ENCODE results near the gene ADAMTS2. TPM values are rescaled to one million over a fixed set of nuclear protein-coding genes. Genes with fewer than 3 reads are reported as not detected.
"Not testable (repeated sequence)": the region's sequence is repeated elsewhere in the genome, so short reads cannot be mapped to it uniquely, and the experiment has no call there.

Gene ADAMTS2
- total RNA-seq, 1 donor from 2014 or later: not detected

DNA sequence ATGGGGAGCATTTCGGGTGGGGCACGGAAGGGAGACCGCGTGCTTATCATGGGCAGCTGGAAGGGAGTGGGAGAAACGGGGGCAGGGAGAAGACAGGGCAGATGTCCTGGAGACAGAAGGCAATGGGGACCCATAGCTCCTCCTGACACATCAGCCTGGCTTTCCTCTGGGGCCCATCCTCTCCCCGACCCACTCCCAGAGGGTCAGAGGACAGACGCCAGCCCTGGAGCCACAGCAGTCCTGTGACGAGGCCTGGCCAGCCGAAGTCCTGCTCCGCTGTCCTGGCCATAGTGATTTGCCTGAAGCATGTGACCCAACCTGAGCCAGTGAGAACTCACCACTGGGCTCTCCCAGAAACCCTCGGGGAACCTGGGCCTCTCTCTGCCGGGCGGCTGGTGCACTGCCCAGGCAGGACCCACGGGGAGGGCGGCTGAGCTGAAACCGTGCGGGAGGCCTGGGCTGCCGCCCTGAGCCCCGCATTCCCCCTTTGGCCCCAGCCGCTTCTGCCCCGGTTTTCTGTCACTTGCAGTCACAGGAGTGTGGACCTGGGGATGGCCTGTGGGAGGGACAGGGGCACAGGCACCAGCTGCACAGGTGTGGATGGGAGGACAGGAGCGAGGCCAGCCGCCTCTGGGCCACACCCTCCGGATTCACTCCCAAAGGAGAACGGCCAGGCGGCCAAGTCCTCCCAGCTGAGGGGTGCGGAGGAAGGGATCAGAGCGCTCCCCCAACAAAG, 19.8 kb downstream of the ADAMTS2 start:
- intact Hi-C loops (cut with micrococcal nuclease): no loop called here

DNA sequence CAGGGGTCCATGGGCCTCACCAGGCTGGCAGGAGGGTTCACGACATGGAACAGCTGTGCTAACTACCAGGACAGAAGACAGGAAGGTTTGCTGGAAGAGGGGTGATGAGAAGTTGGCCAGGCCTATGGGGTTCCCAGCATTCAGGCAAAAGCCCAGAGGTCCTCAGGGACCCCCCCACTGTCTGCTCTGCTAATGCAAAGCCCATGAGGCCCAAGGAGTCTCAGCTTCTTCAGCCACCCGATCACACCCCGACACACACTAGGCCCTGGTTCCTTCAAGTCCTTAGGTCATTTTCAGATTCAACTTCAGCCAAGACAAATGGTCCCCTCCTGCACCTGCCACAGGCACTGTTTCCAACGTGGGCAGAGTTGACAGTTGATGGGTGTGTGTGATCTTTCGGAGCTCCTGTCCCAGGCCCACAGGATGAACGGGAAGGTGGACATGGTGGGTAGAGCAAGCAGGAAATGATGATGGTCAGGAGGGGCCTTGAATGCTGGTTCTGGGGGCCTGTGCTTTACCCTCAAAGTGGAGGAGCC, 20.4 kb downstream of the ADAMTS2 start:
- intact Hi-C loops (cut with micrococcal nuclease): no loop called here

DNA sequence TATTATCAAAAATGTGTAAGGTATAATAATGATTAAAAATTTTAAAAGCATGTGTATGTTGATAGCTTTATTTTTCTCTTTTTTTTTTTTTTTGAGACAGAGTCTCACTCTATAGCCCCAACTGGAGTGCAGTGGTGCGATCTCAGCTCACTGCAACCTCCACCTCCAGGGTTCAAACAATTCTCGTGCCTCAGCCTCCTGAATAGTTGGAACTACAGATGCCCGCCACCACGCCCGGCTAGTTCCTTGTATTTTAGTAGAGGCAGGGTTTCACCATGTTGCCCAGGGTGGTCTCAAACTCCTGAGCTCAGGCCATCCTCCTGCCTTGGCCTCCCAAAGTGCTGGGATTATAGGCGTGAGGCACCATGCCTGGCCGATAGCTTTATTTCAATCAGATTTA, 20.9 kb downstream of the ADAMTS2 start:
- intact Hi-C loops (cut with micrococcal nuclease): not testable (repeated sequence)

DNA sequence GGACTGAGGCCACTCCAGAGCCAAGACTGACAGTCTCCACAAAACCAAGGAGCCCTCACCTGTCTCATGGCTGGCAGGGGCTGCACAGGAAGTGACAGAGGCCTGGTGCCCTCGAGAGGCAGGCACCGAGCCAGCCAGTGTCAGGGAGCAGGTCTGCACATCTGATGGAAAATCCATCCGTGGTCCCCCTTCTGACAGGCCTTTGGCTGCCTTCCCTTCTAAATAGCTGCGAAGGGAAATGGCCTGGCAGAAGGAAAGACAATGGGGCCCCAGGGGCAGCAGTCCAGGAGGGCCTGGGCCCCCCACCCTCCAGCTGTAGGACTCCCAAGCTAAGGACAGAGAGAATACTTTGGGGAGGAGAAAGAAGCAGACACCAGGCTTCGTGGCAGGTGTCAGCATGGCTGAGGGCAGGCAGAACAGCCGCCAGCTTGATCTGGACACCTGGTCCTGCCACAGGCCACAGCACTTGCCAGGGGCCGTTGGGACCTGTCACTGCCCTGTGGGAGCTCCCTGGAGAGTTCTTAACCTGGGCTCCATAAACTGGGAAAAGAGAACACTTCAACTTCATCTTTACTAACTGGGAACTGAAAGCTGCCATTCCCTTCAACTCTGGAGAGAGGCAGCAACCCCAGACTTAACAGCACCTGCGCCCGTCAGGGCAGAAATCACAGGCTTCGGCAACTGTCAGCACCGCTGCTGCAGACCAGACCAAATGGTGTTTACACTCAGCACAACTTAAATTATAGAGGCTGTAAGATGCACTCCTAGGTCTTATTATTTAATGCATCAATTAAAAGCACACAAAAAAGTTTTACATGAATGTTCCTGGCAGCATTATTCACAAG, 22.0 kb downstream of the ADAMTS2 start:
- intact Hi-C loops (cut with micrococcal nuclease): no loop called here

DNA sequence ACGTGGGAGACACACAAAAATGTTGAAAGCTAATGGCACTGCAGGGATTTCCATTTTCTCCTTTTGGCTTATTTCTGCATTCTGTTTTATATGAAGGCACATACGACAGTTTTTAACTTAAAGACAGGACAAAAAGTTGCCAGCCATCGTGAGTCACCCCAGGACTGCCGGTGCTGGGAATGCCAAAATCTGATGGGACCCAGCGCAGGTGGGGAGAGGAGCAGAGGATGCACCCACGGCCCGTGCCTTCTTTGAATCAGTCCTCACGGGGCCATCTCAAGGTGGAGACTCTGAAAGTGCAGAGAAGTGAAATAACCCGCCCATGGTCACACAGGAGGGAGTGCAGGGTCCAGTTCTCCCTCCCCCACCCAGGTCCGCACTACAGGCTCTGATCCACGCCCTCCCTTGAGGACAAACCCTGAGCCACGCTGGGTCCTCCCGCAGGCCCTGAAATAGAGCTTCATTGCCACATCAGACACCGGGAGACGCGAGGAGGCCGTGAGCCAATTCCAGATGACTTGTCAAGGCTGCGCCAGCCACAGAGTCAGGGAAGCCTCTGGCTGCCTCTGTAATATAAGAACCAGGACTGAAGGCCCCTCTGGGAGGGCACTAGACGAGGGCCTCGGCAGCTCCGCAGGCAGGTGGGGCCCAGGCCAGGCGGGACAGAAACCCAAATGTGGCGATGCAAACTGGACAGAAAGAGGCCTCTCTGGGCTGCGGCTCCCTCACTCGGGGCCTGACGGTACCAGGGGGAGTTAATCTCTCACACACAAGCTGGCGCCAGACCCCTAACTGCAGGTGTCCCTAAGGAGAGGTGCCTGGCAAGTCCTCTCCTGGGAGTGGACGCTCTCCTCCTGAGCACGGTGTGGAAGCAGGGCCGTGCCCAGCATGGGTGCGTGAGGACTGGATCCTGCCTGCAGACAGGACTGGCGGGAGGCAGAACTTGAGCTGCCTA, 22.9 kb downstream of the ADAMTS2 start:
- intact Hi-C loops (cut with micrococcal nuclease): no loop called here

DNA sequence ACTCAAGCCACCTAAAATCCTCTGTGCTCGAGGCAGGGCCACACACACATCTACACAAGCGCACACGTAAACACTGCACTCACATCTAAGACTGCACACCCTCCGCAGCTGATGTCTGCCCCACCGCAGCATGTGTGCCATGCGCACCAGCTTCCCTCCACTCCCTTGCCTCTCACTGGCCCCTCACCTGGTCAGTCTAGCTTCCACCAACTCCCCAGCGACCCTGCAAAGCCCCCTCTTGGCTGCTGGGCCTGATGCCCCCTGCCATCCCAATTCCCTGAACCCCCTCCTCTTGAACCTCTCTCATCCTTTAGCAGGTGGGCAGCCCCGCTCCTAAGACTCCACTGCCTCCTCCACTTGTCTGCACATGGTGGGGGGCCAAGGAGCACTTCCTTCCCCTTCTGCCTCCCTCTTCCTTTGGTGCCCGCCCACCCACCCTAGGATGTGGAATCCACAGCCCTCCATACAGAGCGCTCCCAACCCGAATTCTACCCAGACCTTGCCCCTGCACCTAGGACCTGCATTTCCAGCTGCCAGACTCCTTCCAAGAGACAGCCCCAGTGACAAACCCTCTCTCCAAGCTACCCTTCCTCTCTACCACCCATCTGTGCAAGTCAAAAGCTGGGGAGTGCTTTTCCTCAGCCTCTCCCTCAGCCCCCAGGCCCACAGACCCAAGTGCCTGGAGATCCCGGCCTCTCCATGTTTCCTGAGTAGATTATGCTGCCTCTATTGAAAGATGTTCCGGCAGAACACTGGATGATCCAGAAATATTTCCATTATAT, 23.9 kb downstream of the ADAMTS2 start:
- intact Hi-C loops (cut with micrococcal nuclease): no loop called here

DNA sequence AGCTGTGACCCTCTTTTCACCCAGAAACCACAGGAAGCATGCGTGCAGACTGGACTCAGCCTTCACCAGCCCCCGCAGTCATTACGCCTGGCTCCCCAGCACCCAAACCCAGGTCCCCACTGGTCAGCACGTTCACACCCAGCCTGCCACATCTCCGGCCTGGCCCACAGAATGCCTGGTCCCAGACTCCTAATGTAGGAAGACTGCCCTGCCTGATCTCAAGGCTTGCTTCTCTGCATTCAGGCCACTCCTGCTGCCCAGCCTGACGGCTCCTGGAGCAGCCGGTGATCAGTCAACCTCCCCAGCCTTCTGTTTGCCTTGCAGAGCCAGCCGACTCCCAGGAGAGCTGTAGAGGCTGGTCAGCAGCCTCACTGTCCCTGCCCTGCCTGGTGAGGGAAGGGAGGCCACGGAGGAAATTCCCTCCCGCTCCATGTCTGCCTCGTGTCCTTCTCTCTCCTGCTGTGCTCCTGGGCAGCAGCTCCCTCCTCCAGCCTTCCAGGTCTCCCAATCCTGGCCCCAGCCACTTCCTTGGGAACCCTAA, 25.4 kb downstream of the ADAMTS2 start:
- intact Hi-C loops (cut with micrococcal nuclease): no loop called here

DNA sequence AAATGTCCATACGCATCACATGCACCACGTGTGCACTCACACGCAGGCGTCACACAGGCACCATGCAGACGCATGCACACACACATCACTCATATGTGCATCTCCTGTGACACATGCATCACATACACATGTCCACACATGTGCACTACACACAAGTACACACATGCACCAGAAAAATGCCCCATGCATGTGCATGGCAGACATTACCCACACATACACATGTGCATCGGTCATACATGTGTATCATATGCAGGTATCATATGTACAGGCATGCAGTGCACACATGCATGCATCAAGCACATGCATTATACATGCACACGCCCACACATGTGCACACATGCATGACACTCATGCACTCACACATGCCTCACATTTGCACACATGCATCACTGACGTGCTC, 26.1 kb downstream of the ADAMTS2 start:
- intact Hi-C loops (cut with micrococcal nuclease): no loop called here

DNA sequence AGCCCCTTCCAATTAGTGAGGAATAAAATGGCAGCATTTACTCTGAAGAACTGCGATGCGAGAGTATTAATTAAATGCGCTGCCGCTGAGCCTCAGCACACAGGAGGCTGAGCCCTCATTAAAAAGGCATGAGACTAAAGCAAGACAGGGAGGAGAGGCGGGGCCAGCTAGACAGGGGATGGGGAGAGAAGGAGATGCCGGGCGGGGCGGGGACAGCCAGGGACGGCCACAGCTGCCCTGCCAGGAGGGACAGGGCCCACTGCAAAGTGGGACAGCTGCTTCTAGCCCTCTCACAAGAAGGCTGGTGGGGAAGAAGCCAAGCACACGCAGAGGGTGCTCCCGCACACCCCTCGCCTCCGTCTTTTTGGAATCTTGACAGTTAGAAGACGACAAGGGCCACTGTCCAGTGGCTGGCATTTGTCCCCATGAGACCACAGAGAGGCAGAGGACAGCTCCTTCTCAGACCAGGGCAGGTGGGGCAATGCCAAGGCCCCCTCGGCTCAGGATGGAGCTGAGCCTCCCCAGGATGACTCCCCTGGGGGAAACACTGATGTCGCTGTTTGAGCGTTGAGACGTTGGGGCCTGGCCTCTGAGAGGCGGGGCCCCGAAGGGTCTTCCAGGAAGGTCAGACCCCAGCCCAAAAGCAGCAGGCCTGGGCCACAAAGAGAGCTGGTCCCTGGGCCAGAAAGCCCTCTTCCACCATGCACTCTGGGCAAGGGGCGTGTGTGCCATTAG, 26.9 kb downstream of the ADAMTS2 start:
- intact Hi-C loops (cut with micrococcal nuclease): no loop called here

DNA sequence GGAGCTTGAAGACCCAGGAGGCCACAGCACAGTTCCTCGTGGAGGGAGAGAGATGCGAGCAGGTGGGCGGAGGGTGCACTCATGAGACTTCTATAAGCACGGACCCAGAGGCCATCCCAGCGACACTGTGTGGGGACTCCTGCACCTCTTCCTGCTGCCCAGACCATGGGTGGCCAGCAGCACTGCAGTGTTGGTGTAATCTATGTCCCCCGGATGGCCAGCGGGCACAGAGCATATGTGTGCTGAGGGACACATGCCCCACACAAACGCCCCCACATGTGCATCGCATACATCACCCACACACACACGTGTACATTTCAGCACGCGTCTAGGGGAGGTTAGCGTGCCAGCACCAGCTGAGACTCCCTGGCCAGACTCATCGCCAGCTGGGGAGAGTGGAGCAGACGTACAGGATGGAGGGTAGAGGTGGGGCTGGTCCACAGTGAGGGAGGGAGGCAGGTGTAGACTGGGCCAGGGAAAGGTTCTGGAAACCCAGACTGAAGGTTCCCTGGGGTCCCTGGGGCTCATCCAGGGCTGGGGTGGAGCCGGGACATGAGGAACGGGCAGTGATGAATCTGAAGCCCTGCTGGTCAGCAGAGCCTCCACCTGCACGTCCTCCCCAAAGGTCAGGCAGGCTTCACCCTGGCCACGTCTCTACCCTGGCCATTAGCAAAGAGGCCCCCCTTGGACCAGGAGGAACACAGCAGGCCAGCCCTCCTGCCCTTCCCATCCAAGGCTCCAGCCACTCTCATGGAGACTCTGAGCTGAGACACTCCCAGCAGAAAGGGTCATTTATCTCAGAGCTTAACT, 27.6 kb downstream of the ADAMTS2 start:
- intact Hi-C loops (cut with micrococcal nuclease): no loop called here

DNA sequence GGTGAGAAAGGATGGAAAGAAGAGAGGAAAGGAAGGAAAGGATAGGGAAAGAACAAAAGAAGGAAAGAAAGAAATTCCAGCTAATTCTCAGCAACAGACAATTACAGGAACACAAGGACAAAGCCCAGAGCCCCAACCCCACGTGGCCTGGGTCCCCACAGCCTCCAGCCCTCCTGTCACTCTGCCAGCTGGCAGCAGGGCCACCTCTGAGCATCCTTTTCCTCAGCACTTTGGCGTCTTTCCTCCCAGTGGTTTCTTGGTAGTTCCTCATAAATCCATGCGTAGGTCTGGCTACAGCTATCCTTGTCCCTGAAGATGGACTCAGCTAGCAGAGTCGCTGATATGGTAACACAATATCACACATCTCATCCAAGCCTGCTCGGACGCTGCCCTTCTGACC, 28.3 kb downstream of the ADAMTS2 start:
- intact Hi-C loops (cut with micrococcal nuclease): no loop called here

DNA sequence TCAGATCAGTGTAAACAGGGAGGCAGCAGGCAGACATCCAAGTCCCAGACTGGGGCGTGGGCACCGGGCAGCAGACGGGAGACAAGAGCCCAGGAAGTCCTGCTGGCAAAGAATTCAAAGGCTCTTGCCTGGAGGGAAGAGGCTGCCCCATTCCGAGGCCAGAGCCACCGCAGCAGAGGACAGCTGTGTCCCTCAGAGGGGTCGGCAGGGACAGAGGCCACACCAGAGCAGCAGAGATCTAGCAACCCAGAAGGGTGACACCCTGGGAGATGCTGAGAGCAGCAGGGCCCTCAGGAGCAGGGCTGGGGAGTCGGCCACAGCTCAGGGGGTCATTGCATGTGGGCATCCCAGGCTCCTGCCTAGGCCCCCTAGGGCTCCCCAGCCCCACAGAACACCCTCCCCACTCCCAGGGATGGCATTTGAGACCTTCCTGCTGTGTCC, 29.1 kb downstream of the ADAMTS2 start:
- intact Hi-C loops (cut with micrococcal nuclease): no loop called here

DNA sequence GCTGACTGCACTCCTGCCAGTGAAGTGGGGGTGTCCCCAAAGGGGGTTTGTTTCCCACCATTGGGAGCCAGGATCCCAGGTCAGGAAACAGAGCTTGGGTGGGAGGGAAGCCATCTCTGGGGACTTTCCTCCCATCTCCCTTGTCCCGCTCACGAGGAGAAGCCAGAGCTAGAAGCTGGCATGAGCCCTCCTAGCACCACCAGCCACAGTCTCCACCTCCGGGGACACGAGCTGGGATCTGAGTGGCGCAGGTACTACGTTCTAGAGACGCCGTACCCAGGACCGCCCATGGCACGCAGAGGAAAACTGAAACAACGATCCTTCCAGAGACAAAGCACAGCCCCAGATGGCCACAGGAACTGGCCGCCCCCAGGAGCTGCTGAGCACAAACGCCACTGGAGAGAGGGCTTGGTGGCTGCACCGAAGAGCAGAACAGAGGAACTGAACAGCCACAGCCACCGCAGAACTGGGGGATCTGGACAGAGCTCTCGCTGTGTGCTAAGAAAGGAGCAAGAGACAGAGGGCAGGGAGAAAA, 29.8 kb downstream of the ADAMTS2 start:
- intact Hi-C loops (cut with micrococcal nuclease): no loop called here

DNA sequence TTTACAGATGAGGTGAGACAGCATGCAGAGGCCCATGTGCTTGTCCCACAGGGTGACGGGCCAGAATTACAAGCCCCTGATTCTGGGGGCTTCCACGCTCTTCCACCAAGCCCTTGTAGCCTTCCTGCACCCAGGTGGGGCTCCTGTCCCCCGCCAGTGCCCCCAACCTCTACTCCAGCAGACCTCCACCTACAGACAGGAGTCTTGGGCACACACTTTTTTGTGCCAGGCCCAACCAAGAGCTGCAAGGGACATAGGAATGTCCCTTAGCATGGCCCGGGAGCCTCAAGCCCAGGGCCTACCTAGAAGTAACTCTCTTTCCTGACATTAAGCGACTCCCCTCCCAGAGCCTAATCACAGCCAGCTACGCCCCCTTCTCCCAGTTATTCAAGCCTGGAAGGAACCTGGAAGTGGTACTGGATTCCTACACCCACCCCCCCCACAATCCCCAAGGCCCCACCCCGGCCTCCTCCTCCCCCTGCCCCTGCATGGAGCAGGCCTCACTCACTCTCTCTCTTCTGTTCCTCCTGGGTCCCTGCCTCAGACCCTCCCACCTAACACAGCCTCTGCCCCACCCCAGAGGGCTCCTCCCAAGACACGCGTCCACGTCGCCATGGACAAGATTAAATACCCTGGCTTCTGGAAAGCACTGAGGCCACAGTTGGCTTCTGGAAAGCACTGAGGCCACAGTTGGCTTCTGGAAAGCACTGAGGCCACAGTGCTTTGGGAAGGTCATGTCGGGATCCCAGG, 30.5 kb downstream of the ADAMTS2 start:
- intact Hi-C loops (cut with micrococcal nuclease): no loop called here

DNA sequence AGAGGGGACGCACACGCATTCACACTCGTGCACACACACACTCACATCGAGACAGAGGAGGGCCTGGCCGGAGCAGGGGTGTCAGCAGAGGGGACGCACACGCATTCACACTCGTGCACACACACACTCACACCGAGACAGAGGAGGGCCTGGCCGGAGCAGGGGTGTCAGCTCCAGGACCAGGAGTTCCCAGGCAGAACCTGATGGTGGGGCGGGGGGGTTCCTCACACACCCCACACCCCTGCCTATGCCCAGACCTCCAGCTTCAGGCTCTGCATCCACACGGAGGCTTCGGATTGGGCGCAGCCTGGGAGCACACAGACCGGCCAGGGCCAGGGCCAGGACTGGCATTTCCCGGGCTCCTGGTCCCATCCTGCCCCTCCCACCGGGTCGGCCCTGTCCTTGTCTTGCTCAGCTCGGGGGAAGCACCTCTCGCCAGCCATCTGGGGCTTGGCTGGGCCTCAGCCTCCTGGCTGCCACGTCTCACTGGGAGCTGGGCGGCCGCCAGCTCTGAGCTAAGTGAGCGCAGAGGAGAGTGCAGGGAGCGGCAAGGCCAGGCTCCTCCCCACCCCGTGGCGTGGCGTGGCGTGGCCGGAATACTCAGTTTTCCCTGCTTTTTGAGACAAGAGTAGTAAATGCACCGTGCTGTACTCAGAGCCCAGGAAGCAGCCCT, 31.3 kb downstream of the ADAMTS2 start:
- intact Hi-C loops (cut with micrococcal nuclease): no loop called here

DNA sequence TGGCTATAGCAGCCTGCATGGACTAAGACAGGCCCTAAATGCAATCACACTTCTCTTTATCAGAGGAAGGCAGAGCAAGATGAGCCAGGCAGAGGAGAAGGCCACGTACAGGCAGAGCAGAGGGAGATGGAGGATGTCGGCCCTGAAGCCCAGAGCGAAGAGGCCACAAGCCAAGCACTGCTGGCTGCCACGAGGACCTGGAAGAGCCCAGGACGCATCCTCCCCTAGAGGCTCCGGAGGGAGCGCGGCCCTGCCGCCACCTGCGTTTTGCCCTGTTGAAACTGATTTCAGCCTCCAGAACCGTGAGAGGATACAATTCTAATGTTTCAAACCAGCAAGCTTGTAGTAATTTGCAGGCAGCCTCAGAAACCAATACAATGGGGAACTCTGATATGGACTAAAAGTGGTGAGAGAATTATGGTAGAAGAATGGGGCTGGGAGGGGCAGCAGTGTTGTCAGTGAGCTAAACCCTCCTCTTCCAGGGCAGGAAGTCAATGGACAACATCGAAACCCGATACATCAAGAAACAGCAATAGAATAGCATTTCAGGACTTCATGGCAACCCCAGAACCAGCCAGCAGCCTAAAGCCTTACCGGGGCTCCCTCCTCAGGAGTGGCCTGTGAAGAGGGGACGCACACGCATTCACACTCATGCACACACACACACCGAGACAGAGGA, 32.6 kb downstream of the ADAMTS2 start:
- intact Hi-C loops (cut with micrococcal nuclease): no loop called here

DNA sequence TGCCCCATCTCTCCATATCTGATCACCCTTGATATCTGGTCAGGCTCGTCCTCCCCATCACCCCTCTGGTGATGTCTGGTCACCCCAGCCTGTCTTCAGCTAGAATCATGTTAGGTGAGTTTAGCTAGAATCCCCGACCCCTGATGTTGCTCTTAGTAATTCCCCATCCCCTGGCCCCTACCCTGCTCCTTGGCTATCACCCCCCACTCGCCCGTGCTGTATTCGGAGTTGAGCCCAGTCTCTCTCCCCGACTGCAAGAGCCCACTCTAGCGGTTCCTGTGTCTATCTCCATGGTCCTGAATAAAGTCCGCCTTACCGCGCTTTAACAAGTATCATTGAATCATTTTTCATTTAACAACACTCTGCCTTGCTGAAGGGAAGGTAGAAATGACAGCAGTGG, 33.7 kb downstream of the ADAMTS2 start:
- intact Hi-C loops (cut with micrococcal nuclease): no loop called here
